ENCODE results near the gene DNAJC15. TPM values are rescaled to one million over a fixed set of nuclear protein-coding genes. Genes with fewer than 3 reads are reported as not detected.

The DNAJC15 gene
- total RNA-seq, 6 donors from 2014 or later = 3.1 to 19.3 (median 9.0) TPM

DNA sequence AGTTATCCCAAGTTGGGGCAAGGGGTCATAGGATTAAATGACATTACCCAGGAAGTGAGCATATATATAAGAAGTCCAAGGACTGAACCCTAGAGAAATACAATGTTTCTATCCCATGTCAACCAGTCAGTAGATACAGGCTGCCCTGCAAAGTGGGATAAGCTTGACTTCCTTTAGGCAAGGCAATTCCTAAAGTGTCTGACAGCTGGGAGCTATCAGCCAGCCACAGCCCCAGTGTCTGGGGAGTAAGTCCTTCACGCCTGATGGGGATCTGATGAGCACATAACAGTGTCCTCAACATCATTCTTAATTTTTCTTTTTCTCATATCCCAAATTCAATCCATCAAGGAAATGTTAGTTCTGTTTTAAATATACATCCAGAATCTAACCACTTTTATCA, 54.1 kb downstream of the DNAJC15 start:
- H3K27me3 ChIP-seq = no peaks in the 10 kb centered on the region
- DNase-seq (no peak), ATAC-seq (ENCODE audit: low FRiP score in 2 of 2) (no peak)
- 82 to 83% methylated on average over 1 of the region's 1 CpG for WGBS, 2 donors
- H3K36me3 ChIP-seq = peaks cover 0 to 3% (median 0%) of the 10 kb centered on the region in 4 donors
- no peak overlapping the region for H3K27ac ChIP-seq
- no peaks in the 10 kb centered on the region for H3K9me3 ChIP-seq
- H3K4me1 ChIP-seq = peaks cover 0 to 14% (median 2%) of the 10 kb centered on the region in 4 donors
- TF ChIP-seq POLR2AphosphoS5 (IDR thresholded peaks at IDR 0.05) (no peak), EP300 (IDR thresholded peaks at IDR 0.05) (no peak), POLR2A (IDR thresholded peaks at IDR 0.05) (no peak)
- TF ChIP-seq, protein P1, sequence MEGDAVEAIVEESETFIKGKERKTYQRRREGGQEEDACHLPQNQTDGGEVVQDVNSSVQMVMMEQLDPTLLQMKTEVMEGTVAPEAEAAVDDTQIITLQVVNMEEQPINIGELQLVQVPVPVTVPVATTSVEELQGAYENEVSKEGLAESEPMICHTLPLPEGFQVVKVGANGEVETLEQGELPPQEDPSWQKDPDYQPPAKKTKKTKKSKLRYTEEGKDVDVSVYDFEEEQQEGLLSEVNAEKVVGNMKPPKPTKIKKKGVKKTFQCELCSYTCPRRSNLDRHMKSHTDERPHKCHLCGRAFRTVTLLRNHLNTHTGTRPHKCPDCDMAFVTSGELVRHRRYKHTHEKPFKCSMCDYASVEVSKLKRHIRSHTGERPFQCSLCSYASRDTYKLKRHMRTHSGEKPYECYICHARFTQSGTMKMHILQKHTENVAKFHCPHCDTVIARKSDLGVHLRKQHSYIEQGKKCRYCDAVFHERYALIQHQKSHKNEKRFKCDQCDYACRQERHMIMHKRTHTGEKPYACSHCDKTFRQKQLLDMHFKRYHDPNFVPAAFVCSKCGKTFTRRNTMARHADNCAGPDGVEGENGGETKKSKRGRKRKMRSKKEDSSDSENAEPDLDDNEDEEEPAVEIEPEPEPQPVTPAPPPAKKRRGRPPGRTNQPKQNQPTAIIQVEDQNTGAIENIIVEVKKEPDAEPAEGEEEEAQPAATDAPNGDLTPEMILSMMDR (IDR thresholded peaks at IDR 0.05) = no peak
- no peak overlapping the region for H3K4me3 ChIP-seq

DNA sequence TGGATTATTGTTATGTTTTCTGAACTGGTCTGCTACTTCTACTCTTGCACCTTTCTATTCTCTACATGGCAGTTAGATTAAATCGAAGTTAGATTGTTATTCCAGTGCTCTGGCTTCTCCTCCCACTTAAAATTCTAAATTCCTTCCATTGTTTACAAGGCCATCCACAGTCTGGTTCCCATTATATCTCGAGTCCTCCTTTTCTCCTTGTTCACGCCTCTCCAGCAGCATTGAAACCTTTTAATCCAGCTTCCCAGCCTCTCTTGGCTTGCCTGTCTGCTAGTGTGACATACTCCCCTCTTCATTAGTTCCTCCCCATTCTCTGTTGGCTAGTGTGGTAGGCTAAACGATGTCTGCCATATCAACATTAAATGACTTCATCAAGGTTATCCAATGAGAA, 54.5 kb downstream of the DNAJC15 start:
- Histone ChIP-seq H3K4me1 (peaks cover 0 to 14% (median 2%) of the 10 kb centered on the region in 4 donors), H3K27me3 (no peaks in the 10 kb centered on the region), H3K27ac (no peak overlapping the region), H3K4me3 (no peak overlapping the region), H3K9me3 (no peaks in the 10 kb centered on the region), H3K36me3 (peaks cover 0 to 3% (median 0%) of the 10 kb centered on the region in 4 donors)
- DNase-seq = no peak
- no peak for ATAC-seq (ENCODE audit: low FRiP score in 2 of 2)
- WGBS, 2 donors = 68 to 73% methylated on average over 4 of the region's 4 CpGs
- TF ChIP-seq EP300 (IDR thresholded peaks at IDR 0.05) = no peak
- TF ChIP-seq, protein P1 (IDR thresholded peaks at IDR 0.05) = no peak
- TF ChIP-seq POLR2A (IDR thresholded peaks at IDR 0.05) = no peak
- no peak for TF ChIP-seq POLR2AphosphoS5 (IDR thresholded peaks at IDR 0.05)

DNA sequence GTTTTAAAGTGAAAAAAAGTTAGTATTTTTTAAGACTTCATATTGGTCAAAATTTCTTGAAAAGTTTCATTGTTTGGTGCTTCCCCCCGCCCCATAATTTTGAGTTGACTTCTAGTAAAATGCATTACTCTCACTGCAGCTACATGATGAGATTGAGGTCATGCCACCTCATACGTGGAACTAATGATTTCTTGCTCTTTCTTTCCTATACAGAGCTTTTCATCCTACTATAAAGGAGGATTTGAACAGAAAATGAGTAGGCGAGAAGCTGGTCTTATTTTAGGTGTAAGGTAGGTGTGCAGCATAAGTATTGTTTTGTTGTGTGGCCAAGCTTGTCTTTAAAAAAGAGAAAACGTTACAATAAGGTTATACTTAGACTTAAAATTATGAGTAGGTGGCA, 55.0 kb downstream of the DNAJC15 start:
- Histone ChIP-seq H3K27ac (no peak overlapping the region), H3K9me3 (no peaks in the 10 kb centered on the region), H3K36me3 (peaks cover 0 to 3% (median 0%) of the 10 kb centered on the region in 4 donors), H3K4me3 (no peak overlapping the region), H3K4me1 (peaks cover 0 to 14% (median 2%) of the 10 kb centered on the region in 4 donors), H3K27me3 (no peaks in the 10 kb centered on the region)
- TF ChIP-seq EP300 (IDR thresholded peaks at IDR 0.05) = no peak
- no peak for TF ChIP-seq POLR2A (IDR thresholded peaks at IDR 0.05)
- TF ChIP-seq, protein P1 (IDR thresholded peaks at IDR 0.05) = no peak
- ATAC-seq (ENCODE audit: low FRiP score in 2 of 2) (no peak), DNase-seq (no peak)
- 92% methylated on average over 4 of the region's 4 CpGs for WGBS, 2 donors

DNA sequence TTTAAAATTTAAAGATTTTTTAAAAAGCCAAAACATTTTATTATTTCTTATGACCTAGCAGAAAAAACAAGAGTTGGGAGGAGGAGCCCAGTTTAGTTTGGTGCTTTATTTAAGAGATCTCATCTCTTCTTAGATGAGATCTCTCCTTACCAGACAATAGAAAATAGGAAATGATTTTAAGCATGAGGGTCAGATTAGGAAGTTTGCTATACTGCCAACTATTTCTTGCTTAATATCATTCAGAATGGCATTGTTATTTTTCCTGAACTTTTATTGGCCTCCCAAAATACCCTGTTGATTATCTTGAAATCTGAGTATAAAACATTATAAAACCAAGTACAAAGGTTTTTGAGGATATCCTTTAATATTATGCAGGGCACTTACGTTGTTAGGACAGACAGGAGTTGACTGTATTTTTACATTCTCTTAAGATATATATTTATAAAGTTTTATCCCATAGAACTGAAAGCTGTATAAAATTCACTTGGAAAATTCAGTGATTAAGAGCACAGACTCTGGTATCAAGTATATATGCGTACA, 56.1 kb downstream of the DNAJC15 start:
- TF ChIP-seq, protein P1 (IDR thresholded peaks at IDR 0.05) = no peak
- TF ChIP-seq POLR2A (IDR thresholded peaks at IDR 0.05) = no peak
- no peak for TF ChIP-seq POLR2AphosphoS5 (IDR thresholded peaks at IDR 0.05)
- no peak for TF ChIP-seq EP300 (IDR thresholded peaks at IDR 0.05)
- Histone ChIP-seq H3K4me3 (no peak overlapping the region), H3K36me3 (peaks cover 0 to 3% (median 0%) of the 10 kb centered on the region in 4 donors), H3K4me1 (peaks cover 0 to 14% (median 2%) of the 10 kb centered on the region in 4 donors), H3K9me3 (no peaks in the 10 kb centered on the region), H3K27me3 (no peaks in the 10 kb centered on the region), H3K27ac (no peak overlapping the region)
- DNase-seq (no peak), ATAC-seq (ENCODE audit: low FRiP score in 2 of 2) (no peak)
- 81% methylated on average over 2 of the region's 2 CpGs for WGBS, 2 donors

DNA sequence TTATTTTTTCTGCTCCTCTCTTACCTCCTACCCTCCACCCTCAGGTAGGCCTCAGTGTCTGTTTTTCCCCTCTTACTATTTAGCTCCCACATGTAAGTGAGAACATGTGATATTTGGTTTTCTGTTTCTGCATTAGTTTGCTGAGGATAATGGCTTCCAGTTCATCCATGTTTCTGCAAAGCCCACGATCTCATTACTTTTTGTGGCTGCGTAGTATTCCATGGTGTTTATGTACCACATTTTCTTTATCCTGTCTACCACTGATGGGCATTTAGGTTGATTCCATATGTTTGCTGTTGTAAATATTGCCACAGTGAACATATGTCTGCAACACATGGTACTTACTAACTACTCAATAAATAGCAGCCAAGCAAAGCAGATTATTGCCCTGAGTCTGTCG, 56.8 kb downstream of the DNAJC15 start:
- H3K36me3 ChIP-seq = peaks cover 0 to 3% (median 0%) of the 10 kb centered on the region in 4 donors
- TF ChIP-seq EP300 (IDR thresholded peaks at IDR 0.05) (no peak), POLR2A (IDR thresholded peaks at IDR 0.05) (no peak), POLR2AphosphoS5 (IDR thresholded peaks at IDR 0.05) (no peak)
- TF ChIP-seq, protein P1 (IDR thresholded peaks at IDR 0.05) = no peak
- H3K27ac ChIP-seq = no peak overlapping the region
- DNase-seq (no peak), ATAC-seq (ENCODE audit: low FRiP score in 2 of 2) (no peak)
- H3K4me1 ChIP-seq = peaks cover 0 to 12% (median 2%) of the 10 kb centered on the region in 4 donors
- H3K4me3 ChIP-seq = no peak overlapping the region
- no peaks in the 10 kb centered on the region for H3K27me3 ChIP-seq
- 97 to 99% methylated on average over 3 of the region's 3 CpGs for WGBS, 2 donors
- H3K9me3 ChIP-seq = no peaks in the 10 kb centered on the region
